ENCODE results near the gene GRID1.

DNA sequence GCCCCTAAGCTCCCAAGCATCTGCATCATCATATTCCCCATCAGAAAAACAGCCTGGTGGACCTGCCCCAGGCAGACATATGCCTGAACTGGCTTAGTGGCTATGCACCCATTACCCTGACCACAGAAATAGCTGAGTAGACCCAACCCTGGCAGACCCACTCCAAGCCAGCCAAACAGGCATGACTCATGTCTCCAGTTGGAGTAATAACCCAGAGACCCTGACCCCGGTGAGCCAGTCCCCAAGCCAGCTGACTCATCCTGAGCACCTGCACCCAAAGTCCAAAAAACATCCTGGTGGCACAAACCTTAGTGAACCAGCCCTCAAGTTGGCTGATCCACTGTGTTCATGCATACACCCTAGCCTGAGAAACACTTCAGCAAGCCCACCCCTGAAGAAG lies 555.9 kb downstream of the GRID1 start:
- TF ChIP-seq POLR2A (IDR thresholded peaks at IDR 0.05), result no peak
- TF ChIP-seq, protein P1, sequence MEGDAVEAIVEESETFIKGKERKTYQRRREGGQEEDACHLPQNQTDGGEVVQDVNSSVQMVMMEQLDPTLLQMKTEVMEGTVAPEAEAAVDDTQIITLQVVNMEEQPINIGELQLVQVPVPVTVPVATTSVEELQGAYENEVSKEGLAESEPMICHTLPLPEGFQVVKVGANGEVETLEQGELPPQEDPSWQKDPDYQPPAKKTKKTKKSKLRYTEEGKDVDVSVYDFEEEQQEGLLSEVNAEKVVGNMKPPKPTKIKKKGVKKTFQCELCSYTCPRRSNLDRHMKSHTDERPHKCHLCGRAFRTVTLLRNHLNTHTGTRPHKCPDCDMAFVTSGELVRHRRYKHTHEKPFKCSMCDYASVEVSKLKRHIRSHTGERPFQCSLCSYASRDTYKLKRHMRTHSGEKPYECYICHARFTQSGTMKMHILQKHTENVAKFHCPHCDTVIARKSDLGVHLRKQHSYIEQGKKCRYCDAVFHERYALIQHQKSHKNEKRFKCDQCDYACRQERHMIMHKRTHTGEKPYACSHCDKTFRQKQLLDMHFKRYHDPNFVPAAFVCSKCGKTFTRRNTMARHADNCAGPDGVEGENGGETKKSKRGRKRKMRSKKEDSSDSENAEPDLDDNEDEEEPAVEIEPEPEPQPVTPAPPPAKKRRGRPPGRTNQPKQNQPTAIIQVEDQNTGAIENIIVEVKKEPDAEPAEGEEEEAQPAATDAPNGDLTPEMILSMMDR (IDR thresholded peaks at IDR 0.05), result no peak
